MM.1S (cell line): ENCODE data around the gene HTR7.

Source experiments
- CTCF ChIP-seq: fragments of 300-600 bp; sonication (generic); IDR thresholded peaks from 2 replicates; pipeline ENCODE4 v1.5.1; 2016; ENCODE audit warnings: antibody characterized with exemption, low read length, mixed read lengths
- EZH2 ChIP-seq: fragments of 300-600 bp; sonication (generic); optimal IDR thresholded peaks from 2 replicates; pipeline ENCODE3; 2017; ENCODE audit warnings: low read depth, mild to moderate bottlenecking, antibody characterized with exemption, low read length, mixed read lengths

GRCh38 chr10:90822508-90822907 lies 35.3 kb downstream of the HTR7 start:
- TF ChIP-seq EZH2: no peak
- no peak for TF ChIP-seq CTCF
